ENCODE data around the gene REEP3.

REEP3 gene

DNA sequence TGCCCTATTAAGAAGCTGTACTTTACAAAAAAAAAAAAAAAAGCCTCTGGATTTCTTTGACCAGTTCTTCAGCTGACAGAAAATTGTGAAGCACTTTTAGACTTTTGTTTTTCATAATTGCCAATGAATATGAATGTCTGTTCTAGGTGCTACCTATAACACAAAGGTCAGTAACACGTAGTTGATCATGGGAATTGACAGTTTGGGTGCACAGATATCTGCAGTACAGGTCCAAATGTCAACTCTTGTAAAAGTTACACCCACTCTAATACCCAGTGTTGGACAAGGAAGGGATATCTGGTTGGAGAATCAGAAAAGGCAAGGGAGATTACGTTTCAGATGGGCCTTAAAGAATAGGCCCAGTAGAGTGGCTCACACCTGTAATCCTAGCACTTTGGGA, 1.8 kb downstream of the REEP3 start:
- Mint-ChIP-seq H3K27me3 (no peaks in the 10 kb centered on the region), H3K4me1 (ENCODE audit: low read depth) (peaks cover 66% of the 10 kb centered on the region), H3K9me3 (no peaks in the 10 kb centered on the region), H3K4me3 (peak overlapping the region; percentile 87), H3K36me3 (ENCODE audit: low read depth) (peaks cover 41% of the 10 kb centered on the region), H3K27ac (peak overlapping the region; percentile 92)
- DNase-seq, result no peak

DNA sequence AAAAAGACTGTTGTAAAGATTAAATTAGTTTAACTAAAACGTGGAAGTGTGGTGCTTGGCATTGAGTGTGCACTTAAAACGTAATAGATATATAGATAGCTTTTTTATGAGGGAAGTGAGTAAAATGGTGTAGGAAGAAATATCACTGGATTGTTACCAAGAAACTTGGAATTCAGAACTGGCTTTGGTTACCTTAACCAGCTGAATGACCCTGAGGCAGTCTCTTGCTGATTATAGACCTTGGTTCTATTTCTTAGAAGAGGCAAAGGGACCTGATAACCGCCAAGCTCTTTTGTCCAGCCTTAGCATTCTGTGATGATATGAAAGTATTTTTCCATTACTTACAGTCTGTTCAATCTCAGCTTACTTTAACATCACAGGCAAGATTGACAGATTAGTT, 3.8 kb downstream of the REEP3 start:
- Mint-ChIP-seq H3K27ac (no peak overlapping the region), H3K4me3 (no peak overlapping the region), H3K36me3 (ENCODE audit: low read depth) (peaks cover 38% of the 10 kb centered on the region), H3K4me1 (ENCODE audit: low read depth) (peaks cover 54% of the 10 kb centered on the region), H3K27me3 (no peaks in the 10 kb centered on the region), H3K9me3 (no peaks in the 10 kb centered on the region)
- no peak for DNase-seq

DNA sequence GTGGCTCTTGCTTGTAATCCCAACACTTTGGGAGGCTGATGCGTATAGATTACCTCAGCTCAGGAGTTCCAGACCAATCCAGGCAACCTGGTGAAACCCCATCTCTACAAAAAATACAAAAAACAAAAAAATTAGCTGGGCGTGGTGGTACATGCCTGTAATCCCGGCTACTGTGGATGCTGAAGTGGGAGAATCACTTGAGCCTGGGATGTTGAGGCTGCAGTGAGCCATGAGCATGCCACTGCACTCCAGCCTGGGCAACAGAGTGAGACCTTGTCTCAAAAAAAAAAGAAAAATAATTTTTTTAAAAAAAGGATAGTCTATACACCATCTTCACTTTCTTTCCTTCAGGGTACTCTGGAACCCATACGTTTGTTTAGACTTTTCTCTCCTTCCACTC, 6.2 kb downstream of the REEP3 start:
- H3K27me3 Mint-ChIP-seq, result no peaks in the 10 kb centered on the region
- peaks cover 27% of the 10 kb centered on the region for H3K36me3 Mint-ChIP-seq (ENCODE audit: low read depth)
- no peak overlapping the region for H3K27ac Mint-ChIP-seq
- H3K4me1 Mint-ChIP-seq (ENCODE audit: low read depth), result peaks cover 42% of the 10 kb centered on the region
- DNase-seq, result no peak
- H3K4me3 Mint-ChIP-seq, result no peak overlapping the region
- H3K9me3 Mint-ChIP-seq, result no peaks in the 10 kb centered on the region

DNA sequence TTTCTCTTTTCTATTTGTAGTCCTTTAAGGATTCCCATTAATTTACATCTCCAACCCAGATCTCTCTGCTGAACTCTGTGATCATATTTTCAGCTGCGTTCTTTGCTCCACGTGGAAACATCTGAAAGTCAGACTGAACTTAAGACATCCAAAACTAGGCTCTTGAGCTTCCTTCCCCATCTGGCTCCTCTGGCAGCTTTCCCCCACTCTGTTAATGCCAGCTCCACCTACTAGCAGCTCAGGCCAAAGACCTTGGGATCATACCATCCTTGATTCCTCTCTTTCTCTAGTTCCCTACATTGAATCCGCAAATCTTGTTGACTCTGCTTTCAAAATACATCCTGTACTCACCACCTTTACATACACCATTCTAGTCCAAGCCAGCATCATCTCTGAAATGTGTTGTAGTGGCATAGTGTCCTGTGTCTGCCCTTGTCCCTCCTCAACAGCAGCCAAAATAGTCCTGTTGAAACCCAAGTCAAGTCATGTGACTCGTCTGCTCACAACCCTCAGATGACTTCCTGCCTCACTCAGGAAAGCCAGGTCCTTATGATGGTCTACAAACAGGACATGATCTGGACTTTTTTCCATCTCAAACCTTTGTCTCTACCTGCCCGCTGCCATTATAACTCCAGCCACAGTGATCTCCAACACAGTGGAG, 7.0 kb downstream of the REEP3 start:
- Mint-ChIP-seq H3K4me3 (no peak overlapping the region), H3K36me3 (ENCODE audit: low read depth) (peaks cover 27% of the 10 kb centered on the region), H3K27me3 (no peaks in the 10 kb centered on the region), H3K27ac (no peak overlapping the region), H3K4me1 (ENCODE audit: low read depth) (peaks cover 34% of the 10 kb centered on the region), H3K9me3 (no peaks in the 10 kb centered on the region)
- DNase-seq, result no peak

DNA sequence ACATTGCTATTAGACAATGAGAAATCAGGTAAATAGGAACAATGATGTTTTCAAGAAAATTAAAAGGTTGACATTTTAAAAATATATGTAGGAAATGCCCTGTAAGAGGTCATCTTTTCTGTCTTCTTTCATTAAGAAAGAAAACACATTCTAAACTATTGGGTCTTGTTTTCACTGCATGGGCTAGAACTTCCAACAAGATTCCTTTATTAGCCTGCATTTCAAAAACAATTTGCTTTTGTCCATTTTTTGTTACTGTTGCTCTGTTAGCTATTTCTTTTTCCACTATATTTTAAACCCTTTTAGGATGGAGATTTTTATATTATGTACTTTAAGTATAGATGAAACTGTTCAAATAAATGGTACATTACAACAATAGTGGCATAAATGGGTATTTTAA, 9.2 kb downstream of the REEP3 start:
- Mint-ChIP-seq H3K4me1 (ENCODE audit: low read depth) (peaks cover 30% of the 10 kb centered on the region), H3K4me3 (no peak overlapping the region), H3K9me3 (no peaks in the 10 kb centered on the region), H3K27ac (no peak overlapping the region), H3K36me3 (ENCODE audit: low read depth) (peaks cover 15% of the 10 kb centered on the region), H3K27me3 (no peaks in the 10 kb centered on the region)
- DNase-seq, result no peak

DNA sequence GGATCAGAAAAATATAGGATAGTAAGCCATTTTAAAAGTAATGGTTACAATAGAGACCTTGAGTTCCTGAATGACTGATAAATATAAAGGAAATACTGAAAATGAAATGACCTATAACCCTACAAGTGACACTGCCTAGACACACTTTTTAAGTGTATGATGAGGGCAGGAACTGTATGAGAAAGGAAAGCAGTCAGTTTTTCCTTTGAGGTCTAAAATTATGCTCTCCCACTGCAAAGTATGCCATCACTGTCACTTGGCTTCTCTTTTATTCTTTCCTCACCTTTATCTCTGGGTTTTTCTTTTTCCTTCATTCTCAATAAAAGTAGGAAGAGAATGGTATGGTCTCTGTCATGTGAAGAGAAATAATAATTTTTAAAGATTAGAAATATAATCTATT, 13.5 kb downstream of the REEP3 start:
- Mint-ChIP-seq H3K9me3 (no peaks in the 10 kb centered on the region), H3K27me3 (no peaks in the 10 kb centered on the region), H3K4me1 (ENCODE audit: low read depth) (peaks cover 12% of the 10 kb centered on the region), H3K27ac (no peak overlapping the region), H3K4me3 (no peak overlapping the region), H3K36me3 (ENCODE audit: low read depth) (no peaks in the 10 kb centered on the region)
- DNase-seq, result no peak

DNA sequence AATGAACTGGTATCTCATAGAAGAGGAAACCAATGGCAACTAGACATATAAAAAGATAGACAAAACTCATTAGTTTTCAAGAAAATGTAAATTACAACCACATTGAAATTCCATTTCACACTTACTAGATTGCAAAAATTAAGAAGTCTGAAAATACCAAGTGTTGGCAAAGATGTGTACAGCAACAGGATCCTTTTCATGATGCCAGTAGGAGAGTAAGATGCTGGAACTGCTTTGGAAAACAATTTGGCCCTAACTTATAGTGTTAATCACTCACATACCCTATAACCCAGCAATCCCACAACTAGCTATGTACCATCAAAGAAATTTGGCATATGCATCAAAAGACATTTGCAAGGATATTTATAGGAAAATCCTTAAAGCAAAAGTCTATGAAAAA, 15.5 kb downstream of the REEP3 start:
- Mint-ChIP-seq H3K4me3 (no peak overlapping the region), H3K36me3 (ENCODE audit: low read depth) (no peaks in the 10 kb centered on the region), H3K27ac (no peak overlapping the region), H3K4me1 (ENCODE audit: low read depth) (peaks cover 12% of the 10 kb centered on the region), H3K9me3 (no peaks in the 10 kb centered on the region), H3K27me3 (no peaks in the 10 kb centered on the region)
- DNase-seq, result no peak

DNA sequence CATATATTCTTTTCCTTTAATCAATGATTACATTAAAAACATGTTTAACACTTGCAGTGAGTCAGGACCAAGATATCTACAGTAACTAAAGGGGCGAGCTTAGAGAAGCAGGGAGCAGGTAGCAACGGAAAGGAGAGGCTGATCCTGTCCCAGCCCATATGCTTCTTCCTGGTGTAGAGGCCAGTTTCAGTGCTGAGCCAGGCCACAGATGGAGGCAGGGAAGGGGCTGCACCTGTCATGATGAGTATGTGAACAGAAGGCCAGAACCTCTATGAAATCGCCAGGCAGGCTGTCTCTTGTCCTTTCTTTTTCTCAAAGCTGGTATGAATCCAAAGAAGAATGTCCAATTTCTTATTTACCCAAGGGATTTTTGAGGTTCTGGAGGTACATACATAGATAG, 16.3 kb downstream of the REEP3 start:
- no peaks in the 10 kb centered on the region for H3K36me3 Mint-ChIP-seq (ENCODE audit: low read depth)
- H3K9me3 Mint-ChIP-seq, result no peaks in the 10 kb centered on the region
- H3K27ac Mint-ChIP-seq, result no peak overlapping the region
- no peak overlapping the region for H3K4me3 Mint-ChIP-seq
- H3K27me3 Mint-ChIP-seq, result no peaks in the 10 kb centered on the region
- DNase-seq, result no peak
- peaks cover 12% of the 10 kb centered on the region for H3K4me1 Mint-ChIP-seq (ENCODE audit: low read depth)

DNA sequence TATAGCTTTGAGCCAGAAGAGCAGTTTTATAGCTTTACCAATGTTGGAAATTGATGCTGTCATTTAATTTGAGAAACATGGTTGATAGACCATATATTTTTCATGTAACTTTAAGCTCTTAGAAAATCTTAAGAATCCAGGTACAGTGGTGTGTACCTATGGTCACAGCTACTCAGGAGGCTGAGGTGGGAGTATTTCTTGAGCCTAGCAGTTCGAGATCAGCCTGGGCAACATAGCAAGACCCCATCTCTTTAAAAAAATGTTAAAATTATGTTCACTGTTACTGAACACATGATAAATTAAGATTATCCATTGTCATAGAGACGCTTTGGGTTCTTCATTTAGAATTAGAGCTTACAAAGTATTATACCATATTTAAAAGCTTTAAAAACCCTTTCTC, 18.2 kb downstream of the REEP3 start:
- no peaks in the 10 kb centered on the region for H3K36me3 Mint-ChIP-seq (ENCODE audit: low read depth)
- H3K4me3 Mint-ChIP-seq, result no peak overlapping the region
- H3K27ac Mint-ChIP-seq, result no peak overlapping the region
- H3K9me3 Mint-ChIP-seq, result no peaks in the 10 kb centered on the region
- no peaks in the 10 kb centered on the region for H3K27me3 Mint-ChIP-seq
- peaks cover 17% of the 10 kb centered on the region for H3K4me1 Mint-ChIP-seq (ENCODE audit: low read depth)
- DNase-seq, result no peak

DNA sequence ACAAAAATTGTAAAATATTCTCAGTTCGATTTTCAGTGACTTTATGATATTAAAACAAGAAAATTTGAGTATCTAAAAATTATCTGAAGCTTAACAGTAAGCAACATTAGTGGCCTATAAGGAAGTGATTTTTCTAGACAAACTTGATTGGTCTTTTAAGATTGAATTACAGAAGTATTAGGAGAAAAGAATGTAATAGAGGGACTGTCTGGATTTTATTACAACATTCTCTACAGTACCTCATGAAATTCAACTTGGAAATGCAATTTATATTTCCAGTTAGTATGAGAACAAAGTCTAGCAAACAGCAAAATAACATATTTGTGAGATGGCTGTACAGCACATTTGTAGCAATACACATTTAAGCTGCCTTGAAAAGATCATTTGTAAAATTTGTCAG, 18.8 kb downstream of the REEP3 start:
- H3K9me3 Mint-ChIP-seq, result no peaks in the 10 kb centered on the region
- H3K4me1 Mint-ChIP-seq (ENCODE audit: low read depth), result peaks cover 12% of the 10 kb centered on the region
- no peaks in the 10 kb centered on the region for H3K27me3 Mint-ChIP-seq
- no peak for DNase-seq
- no peaks in the 10 kb centered on the region for H3K36me3 Mint-ChIP-seq (ENCODE audit: low read depth)
- no peak overlapping the region for H3K4me3 Mint-ChIP-seq
- no peak overlapping the region for H3K27ac Mint-ChIP-seq

DNA sequence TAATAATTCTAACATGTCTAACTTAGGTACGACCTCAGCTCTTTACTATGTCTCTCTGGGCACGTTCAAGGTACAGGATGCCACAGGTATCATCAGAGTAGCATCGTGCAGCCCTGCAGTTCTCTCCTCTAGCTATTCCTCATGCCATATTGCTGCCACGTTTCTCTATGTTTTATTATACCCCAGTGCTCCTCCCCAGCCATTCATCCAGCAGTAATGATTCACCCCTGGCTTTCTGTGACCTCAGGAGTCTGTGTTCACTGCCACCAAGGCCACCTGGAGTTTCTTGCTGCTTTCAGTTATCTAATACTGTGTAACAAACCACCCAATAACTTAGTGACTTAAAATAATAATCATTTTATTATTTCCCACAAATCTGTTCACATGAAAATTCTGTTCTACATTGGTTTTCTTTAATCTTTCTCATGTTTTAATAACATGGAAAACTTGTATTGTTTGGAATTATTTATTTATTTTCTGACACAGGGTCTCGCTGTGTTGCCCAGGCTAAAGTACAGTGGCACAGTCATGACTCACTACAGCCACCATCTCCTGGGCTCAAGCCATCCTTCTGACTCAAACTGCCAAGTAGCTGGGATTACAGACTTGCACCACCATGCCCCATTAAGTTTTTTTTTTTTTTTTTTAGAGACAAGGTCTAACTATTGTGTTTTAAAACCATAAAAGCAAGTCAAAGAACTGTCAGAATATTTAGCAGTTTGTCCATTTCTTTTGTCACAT, 21.8 kb downstream of the REEP3 start:
- peaks cover 11% of the 10 kb centered on the region for H3K36me3 Mint-ChIP-seq (ENCODE audit: low read depth)
- H3K4me1 Mint-ChIP-seq (ENCODE audit: low read depth), result peaks cover 11% of the 10 kb centered on the region
- H3K27me3 Mint-ChIP-seq, result no peaks in the 10 kb centered on the region
- no peak overlapping the region for H3K27ac Mint-ChIP-seq
- H3K9me3 Mint-ChIP-seq, result no peaks in the 10 kb centered on the region
- H3K4me3 Mint-ChIP-seq, result no peak overlapping the region
- no peak for DNase-seq

DNA sequence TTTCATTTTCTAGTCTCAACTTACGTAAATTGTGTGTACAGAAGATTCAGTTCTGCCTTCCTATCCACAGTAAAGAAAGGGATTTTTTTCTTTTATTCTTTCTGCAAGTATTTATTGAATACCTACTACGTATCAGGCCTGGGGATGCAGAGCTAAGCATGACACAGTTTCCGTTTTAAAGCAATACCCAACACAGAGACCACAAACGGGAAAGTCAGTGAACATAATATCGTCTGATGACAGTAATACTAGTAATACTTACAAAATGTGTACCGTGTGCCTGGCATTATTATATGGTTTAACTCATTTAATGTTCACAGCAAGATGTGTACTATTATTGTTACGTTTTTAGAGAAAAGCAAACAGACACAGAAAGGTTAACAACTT, 22.4 kb downstream of the REEP3 start:
- Mint-ChIP-seq H3K4me1 (ENCODE audit: low read depth) (peaks cover 12% of the 10 kb centered on the region), H3K36me3 (ENCODE audit: low read depth) (peaks cover 11% of the 10 kb centered on the region), H3K27ac (no peak overlapping the region), H3K9me3 (no peaks in the 10 kb centered on the region), H3K27me3 (no peaks in the 10 kb centered on the region), H3K4me3 (no peak overlapping the region)
- DNase-seq, result no peak

DNA sequence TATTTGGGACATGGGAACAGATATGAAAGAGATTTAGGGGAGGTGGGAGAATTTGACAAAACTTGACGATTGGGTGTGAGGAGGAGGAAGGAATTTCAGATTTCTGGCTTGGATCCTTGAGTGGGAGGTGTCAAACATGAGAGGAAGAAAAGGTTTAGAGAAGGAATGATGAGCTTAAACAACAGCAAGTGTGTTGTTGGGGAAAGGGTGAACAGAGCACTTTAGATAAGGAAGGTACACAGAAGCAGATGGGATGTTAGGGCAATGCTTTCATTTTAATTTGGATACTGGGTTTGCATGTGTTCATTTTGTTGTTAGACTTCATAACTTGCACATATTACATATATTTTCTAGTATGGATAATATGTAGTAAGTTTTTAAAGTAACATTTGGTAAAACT, 23.2 kb downstream of the REEP3 start:
- peaks cover 12% of the 10 kb centered on the region for H3K4me1 Mint-ChIP-seq (ENCODE audit: low read depth)
- peaks cover 11% of the 10 kb centered on the region for H3K36me3 Mint-ChIP-seq (ENCODE audit: low read depth)
- no peaks in the 10 kb centered on the region for H3K9me3 Mint-ChIP-seq
- H3K27me3 Mint-ChIP-seq, result no peaks in the 10 kb centered on the region
- no peak overlapping the region for H3K4me3 Mint-ChIP-seq
- H3K27ac Mint-ChIP-seq, result no peak overlapping the region
- no peak for DNase-seq

DNA sequence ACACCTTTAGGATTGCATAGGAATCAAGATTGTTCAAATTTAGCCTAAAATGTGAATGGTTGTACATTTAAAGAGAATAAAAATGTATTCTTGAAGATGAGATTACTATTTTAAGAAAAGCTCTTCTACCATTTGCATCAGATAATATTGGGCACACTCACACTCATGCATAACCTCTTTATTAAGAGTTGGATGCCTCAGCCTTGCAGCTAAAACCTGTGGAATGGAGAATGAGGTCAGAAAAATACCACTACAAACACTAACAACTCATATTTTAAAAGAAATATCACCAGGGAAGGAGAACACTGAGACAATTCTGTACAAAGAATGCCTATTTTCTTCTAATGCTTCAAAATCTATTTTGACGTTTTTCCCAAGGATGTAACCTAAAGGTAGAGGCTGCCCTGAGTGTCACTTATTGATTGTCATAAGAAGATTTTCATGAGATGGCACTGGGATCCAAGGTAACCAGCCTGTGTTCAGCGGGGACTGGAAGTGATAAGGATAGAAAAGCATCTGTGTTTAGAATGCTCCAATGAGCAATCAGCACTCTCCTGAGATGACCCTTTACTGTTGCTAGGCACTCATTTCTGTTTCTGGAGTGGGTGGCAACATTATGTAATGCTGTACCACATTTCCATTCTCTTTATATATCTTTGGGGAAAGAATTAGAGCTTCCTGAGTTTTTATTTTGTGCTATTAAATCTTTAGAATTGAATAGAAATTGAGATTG, 26.6 kb downstream of the REEP3 start:
- Mint-ChIP-seq H3K9me3 (no peaks in the 10 kb centered on the region), H3K4me3 (no peak overlapping the region), H3K27me3 (no peaks in the 10 kb centered on the region), H3K27ac (no peak overlapping the region), H3K36me3 (ENCODE audit: low read depth) (peaks cover 11% of the 10 kb centered on the region), H3K4me1 (ENCODE audit: low read depth) (peaks cover 16% of the 10 kb centered on the region)
- DNase-seq, result no peak

DNA sequence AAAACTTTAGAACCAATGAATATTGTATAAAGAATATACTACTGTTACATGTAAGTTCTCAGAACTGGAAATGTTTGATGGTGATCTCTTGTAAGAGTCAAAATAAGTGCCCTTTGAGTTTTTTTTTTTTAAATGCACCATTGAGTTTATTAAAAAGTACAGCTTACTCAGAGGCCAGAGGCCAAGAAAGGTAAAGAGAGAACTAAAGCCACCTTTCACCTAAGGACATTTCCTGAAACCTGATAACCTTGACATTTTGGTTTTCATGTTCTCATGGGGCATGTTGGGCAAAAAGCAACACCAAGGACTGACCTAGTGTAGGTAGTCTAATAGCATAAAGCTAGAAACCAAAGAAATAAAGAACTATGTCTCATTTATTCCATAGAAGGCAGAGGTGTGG, 27.7 kb downstream of the REEP3 start:
- no peaks in the 10 kb centered on the region for H3K9me3 Mint-ChIP-seq
- no peaks in the 10 kb centered on the region for H3K27me3 Mint-ChIP-seq

More for the DNA sequence above, 27.7 kb downstream of the REEP3 start:
- no peak overlapping the region for H3K4me3 Mint-ChIP-seq
- DNase-seq, result no peak
- H3K27ac Mint-ChIP-seq, result no peak overlapping the region
- peaks cover 20% of the 10 kb centered on the region for H3K4me1 Mint-ChIP-seq (ENCODE audit: low read depth)
- peaks cover 13% of the 10 kb centered on the region for H3K36me3 Mint-ChIP-seq (ENCODE audit: low read depth)
